H1 (cell line): ENCODE results near the gene FOXN3. TPM values are rescaled to one million over a fixed set of nuclear protein-coding genes. Genes with fewer than 3 reads are reported as not detected.

Experiments
- CBX8 ChIP-seq: fragments of 300-800, 300-1000 bp; sonication (generic); IDR thresholded peaks from 2 replicates; pipeline ENCODE4 v1.7.1; 2016; ENCODE audit warnings: low read depth, low read length, borderline replicate concordance
- CHD7 ChIP-seq: fragments of 300-600 bp; sonication (generic); IDR thresholded peaks from 2 replicates; pipeline ENCODE4 v1.7.1; 2012; ENCODE audit warnings: low read length, moderate library complexity, mild to moderate bottlenecking, inconsistent platforms; ENCODE audit not compliant: insufficient replicate concordance
- CTCF ChIP-seq, 3 experiments: IDR thresholded peaks; 1 replicate in 2 of 3; 2 replicates in 1 of 3; pipeline versions ENCODE4 v1.5.1 to v1.6.1; 2011; ENCODE audit warnings: low read length in 3 of 3, mild to moderate bottlenecking in 3 of 3, inconsistent platforms in 2 of 3, low read depth in 1 of 3, moderate library complexity in 1 of 3; ENCODE audit not compliant: insufficient read depth in 1 of 3; ENCODE audit errors: control extremely low read depth in 1 of 3
- EZH2 ChIP-seq: fragments of 200-600 bp; sonication (generic); IDR thresholded peaks from 2 replicates; pipeline ENCODE4 v1.7.1; 2012; ENCODE audit warnings: low read depth, mild to moderate bottlenecking, moderate library complexity, low read length, inconsistent platforms; ENCODE audit not compliant: severe bottlenecking
- RAD21 ChIP-seq, 2 experiments: IDR thresholded peaks in 1 of 2; conservative IDR thresholded peaks in 1 of 2; 2 replicates each; pipeline ENCODE4 v1.6.1; 2011; ENCODE audit warnings: low read depth in 2 of 2, low read length in 2 of 2, improper control_type of control experiment in 1 of 2, inconsistent platforms in 1 of 2, mild to moderate bottlenecking in 1 of 2, moderate library complexity in 1 of 2
- SIRT6 ChIP-seq: IDR thresholded peaks from one replicate; pipeline ENCODE4 v1.7.1; 2012; ENCODE audit warnings: low read length, inconsistent platforms
- polyA plus RNA-seq, 7 experiments: library from polyadenylated mRNA; depleted of rRNA in 3 of 7; stranded (reverse) in 5 of 7; unstranded in 2 of 7; fragments of >200 nt in 5 of 7; fragments of 200-250 nt in 2 of 7; gene quantifications; 1 replicate in 5 of 7; 2 replicates in 1 of 7; 4 replicates in 1 of 7; pipeline versions ENCODE4 v1.2.1 to v1.2.3, GENCODE V29; 2011 to 2013; ENCODE audit warnings: missing spikeins in 2 of 7, mixed read lengths in 2 of 7
- total RNA-seq: library from RNA; stranded (reverse); fragmentation: NEBNext Ultra II Directional; extraction: Animal tissue kit (Norgen Biotek cat#: 25700); gene quantifications from 2 replicates; pipeline ENCODE4 v1.2.1, GENCODE V29; 2021

FOXN3 gene
- total and polyA plus RNA-seq, 2 of the 8 experiments (the other 6 are each of a cell fraction or from before 2014, with no cell fraction given), result 52.6 to 178 TPM

GRCh38 chr14:89392181-89392580 lies 24.9 kb downstream of the FOXN3 start (continued):
- no peak for TF ChIP-seq CHD7
- TF ChIP-seq RAD21 (IDR thresholded peaks at IDR 0.05 in 1 of 2, conservative IDR thresholded peaks at IDR 0.05 in 1 of 2; ENCODE audit: low read depth in 2 of 2, low read length in 2 of 2), result no peak
- no peak for TF ChIP-seq SIRT6
- TF ChIP-seq CTCF (IDR thresholded peaks at IDR 0.05; ENCODE audit: control extremely low read depth in 1 of 3, insufficient read depth in 1 of 3, low read depth in 1 of 3, low read length in 3 of 3), result no peak
- TF ChIP-seq CBX8, result no peak
- no peak for TF ChIP-seq EZH2
